ENCODE results near the gene HOXB4. TPM values are rescaled to one million over a fixed set of nuclear protein-coding genes. Genes with fewer than 3 reads are reported as not detected.

Gene HOXB4
- total and polyA plus RNA-seq, 2 of the 4 experiments (the other 2 are of a cell fraction), result 2.0 to 8.5 TPM

GRCh38 chr17:48577330-48577945 lies 712 bp downstream of the HOXB4 start (continued):
- no peak for TF ChIP-seq FOS (IDR thresholded peaks at IDR 0.05; ENCODE audit: low read depth, low read length)

GRCh38 chr17:48576479-48577309 lies 1.5 kb downstream of the HOXB4 start:
- Histone ChIP-seq H3K56ac (ENCODE audit: extremely low read depth, insufficient read depth, low read length) (peak overlapping the region; percentile 91), H3K4me2 (ENCODE audit: low read depth, low read length) (peak overlapping the region; percentile 96), H2BK120ac (ENCODE audit: low read depth, low read length) (peak overlapping the region; percentile 93), H3K79me1 (ENCODE audit: low read depth in 1 of 2, low read length in 2 of 2) (no peaks in the 10 kb centered on the region), H3K23ac (ENCODE audit: low read depth, low read length) (peak overlapping the region; percentile 99), H2AK9ac (replicated peaks; ENCODE audit: low read depth, low read length, poor library complexity) (peak overlapping the region; percentile 90), H4K8ac (ENCODE audit: low read depth in 2 of 2, low read length in 2 of 2) (peak overlapping the region; percentile 93 to 96), H4K91ac (ENCODE audit: insufficient read depth, low read depth, low read length) (peak overlapping the region; percentile 98), H3K9ac (ENCODE audit: low read depth, low read length) (peak overlapping the region; percentile 97), H3K4me3 (ENCODE audit: insufficient read depth, low read depth, low read length) (peak overlapping the region; percentile 69), H3K4ac (ENCODE audit: low read depth, low read length) (peak overlapping the region; percentile 99), H3K9me3 (ENCODE audit: control insufficient read depth, insufficient read depth, low read length) (no peaks in the 10 kb centered on the region), H3K27me3 (ENCODE audit: control insufficient read depth, insufficient read depth, low read length) (no peaks in the 10 kb centered on the region), H3K27ac (ENCODE audit: insufficient read depth, low read length) (peak overlapping the region; percentile 99), H4K20me1 (ENCODE audit: insufficient read depth, low read length) (peaks cover 5% of the 10 kb centered on the region), H2AK5ac (ENCODE audit: low read depth, low read length) (peak overlapping the region; percentile 77), H3K36me3 (ENCODE audit: control insufficient read depth, insufficient read depth, low read length) (peaks cover 41% of the 10 kb centered on the region), H4K5ac (ENCODE audit: low read depth, low read length) (peak overlapping the region; percentile 68), H3K18ac (ENCODE audit: low read depth, low read length) (peak overlapping the region; percentile 58), H2BK5ac (ENCODE audit: low read depth, low read length, poor library complexity, severe bottlenecking) (peak overlapping the region; percentile 99), H3K14ac (replicated peaks; ENCODE audit: low read depth, low read length) (peak overlapping the region; percentile 100), H2BK15ac (ENCODE audit: low read depth, low read length) (peak overlapping the region; percentile 47; the same call in 2 of the 3 replicates), H3K4me1 (ENCODE audit: control insufficient read depth, insufficient read depth, low read length) (peaks cover 16% of the 10 kb centered on the region), H2AFZ (replicated peaks; ENCODE audit: low read length, poor library complexity) (no peak overlapping the region), H2BK20ac (ENCODE audit: low read depth, low read length) (peak overlapping the region; percentile 38; the same call in 1 of the 2 replicates), H3K9me1 (ENCODE audit: insufficient read depth, low read length) (no peaks in the 10 kb centered on the region)
- peak; percentile 9 for ATAC-seq (ENCODE audit: low read depth)
- ChIA-PET POLR2A (ENCODE audit: unreplicated experiment) (interaction anchor here (1.0 to 1.3 kb wide), 3 partner anchors 11 to 30 kb away, joined by 3 to 5 read pairs (median 4); no protein-coding TSS in a partner anchor), CTCF (interaction anchor here (0.6 kb wide), 1 partner anchor 1456 kb away, joined by 3 read pairs; no protein-coding TSS in a partner anchor)
- TF ChIP-seq MXI1 (IDR thresholded peaks at IDR 0.05; ENCODE audit: borderline replicate concordance, low read depth, low read length), result 0 out of 2 replicates have a peak, but pooled peaks have one; percentile 13
- TF ChIP-seq CHD1 (IDR thresholded peaks at IDR 0.05; ENCODE audit: low read depth, low read length), result no peak
- peak; percentile 80 for TF ChIP-seq CEBPB (IDR thresholded peaks at IDR 0.05; ENCODE audit: low read depth, low read length)
- 0 out of 2 replicates have a peak, but pooled peaks have one; percentile 15 for TF ChIP-seq POLR2A (IDR thresholded peaks at IDR 0.05; ENCODE audit: low read depth, low read length)
- peak; percentile 83 for DNase-seq
- in situ Hi-C loops (cut with MboI; ENCODE audit: low sequenced_read_pairs) (no loop called here), dilution Hi-C loops (cut with HindIII; ENCODE audit: low sequenced_read_pairs, unreplicated experiment) (no loop called here), intact Hi-C loops (cut with micrococcal nuclease) (no loop called here)
- 0% methylated on average over 8 of the region's 43 CpGs; no CpG with 5 or more reads in 1 of the 2 experiments for WGBS, 2 experiments (ENCODE audit: extremely low coverage in 2 of 2, insufficient read length in 1 of 2)
- no TSS peak for BruUV-seq (replicated peaks)
